B cell (primary cell): Measurements from ENCODE around the gene PLCZ1. TPM values are rescaled to one million over a fixed set of nuclear protein-coding genes. Genes with fewer than 3 reads are reported as not detected.

Source experiments
- ATAC-seq: fragments of 200-7000 bp; cut with Tn5 transposase; one replicate; pipeline ENCODE4 v1.10.0; 2021; ENCODE audit warnings: low read depth, mild to moderate bottlenecking, moderate number of reproducible peaks, moderate library complexity
- CTCF ChIA-PET: fragments of 350-600 bp; sonication (Branson Sonifier 250); formaldehyde crosslinking; loops from one replicate; lab custom pipeline; 2021; ENCODE audit warnings: antibody characterized with exemption, inconsistent platforms; lab: Charles Lee
- POLR2A ChIA-PET: fragments of 350-600 bp; sonication (Branson Sonifier 250); formaldehyde crosslinking; loops from one replicate; lab custom pipeline; 2021; ENCODE audit warnings: antibody characterized with exemption; lab: Charles Lee
- DNase-seq: peaks from one replicate; pipeline ENCODE4 v3.0.0; 2013
- H2AFZ ChIP-seq: 2 replicates; pipeline ENCODE4 v1.6.1; 2012; ENCODE audit warnings: mild to moderate bottlenecking, low read depth, low read length; ENCODE audit not compliant: insufficient read depth, poor library complexity, severe bottlenecking
- H3K27ac ChIP-seq, 2 donors: 1 replicate in 1 of 2; 2 replicates in 1 of 2; pipeline ENCODE4 v1.5.1; 2012 to 2013; ENCODE audit warnings: low read length in 2 of 2, mild to moderate bottlenecking in 2 of 2, moderate library complexity in 1 of 2
- H3K27me3 ChIP-seq, 4 experiments: fragments of 200-600 bp in 1 of 4; sonication (generic) in 1 of 4; replicated peaks in 1 of 4; 1 replicate in 2 of 4; 2 replicates in 2 of 4; pipeline versions ENCODE4 v1.6.1 to v1.7.0; 2013 to 2016; ENCODE audit warnings: low read length in 3 of 4, mild to moderate bottlenecking in 2 of 4, mixed read lengths in 1 of 4, moderate library complexity in 1 of 4; ENCODE audit not compliant: insufficient read depth in 4 of 4, control insufficient read depth in 3 of 4; ENCODE audit errors: control extremely low read depth in 1 of 4
- H3K36me3 ChIP-seq, 2 experiments: replicated peaks in 1 of 2; 1 replicate in 1 of 2; 2 replicates in 1 of 2; pipeline versions ENCODE4 v1.6.1 to v1.7.1; 2013; ENCODE audit warnings: low read length in 1 of 2; ENCODE audit not compliant: insufficient read depth in 2 of 2, control insufficient read depth in 1 of 2; ENCODE audit errors: control extremely low read depth in 1 of 2, extremely low read depth in 1 of 2
- H3K4me1 ChIP-seq, 2 donors: fragments of 200-600 bp in 1 of 2; sonication (generic) in 1 of 2; 1 replicate in 1 of 2; 2 replicates in 1 of 2; pipeline versions ENCODE4 v1.5.1 to v1.6.1; 2013 to 2017; ENCODE audit warnings: low read length in 2 of 2; ENCODE audit not compliant: control insufficient read depth in 2 of 2, insufficient read depth in 2 of 2
- H3K4me2 ChIP-seq: replicated peaks from 2 replicates; pipeline ENCODE3; 2012; ENCODE audit warnings: mild to moderate bottlenecking, low read depth, low read length; ENCODE audit not compliant: poor library complexity, severe bottlenecking
- H3K4me3 ChIP-seq, 5 experiments: fragments of 200-600 bp in 1 of 5; sonication (generic) in 1 of 5; 1 replicate in 3 of 5; 2 replicates in 2 of 5; pipeline versions ENCODE4 v1.5.1 to v1.7.0; 2011 to 2016; ENCODE audit warnings: low read length in 4 of 5, mild to moderate bottlenecking in 4 of 5, low read depth in 2 of 5, control low read depth in 1 of 5, moderate library complexity in 1 of 5; ENCODE audit not compliant: insufficient read depth in 1 of 5; ENCODE audit errors: control extremely low read depth in 1 of 5, extremely low read depth in 1 of 5
- H3K79me2 ChIP-seq: fragments of 200-600 bp; sonication (generic); one replicate; pipeline ENCODE4 v1.6.0; 2016; ENCODE audit warnings: low read length; ENCODE audit not compliant: control insufficient read depth, insufficient read depth
- H3K9ac ChIP-seq: fragments of 200-600 bp; sonication (generic); 2 replicates; pipeline ENCODE4 v1.6.1; 2017; ENCODE audit warnings: mild to moderate bottlenecking, low read length, moderate library complexity
- H3K9me3 ChIP-seq, 3 donors: one replicate each; pipeline versions ENCODE4 v1.6.1 to v1.7.1; 2013; ENCODE audit warnings: low read length in 2 of 3; ENCODE audit not compliant: control insufficient read depth in 2 of 3, insufficient read depth in 1 of 3; ENCODE audit errors: control extremely low read depth in 1 of 3
- H4K20me1 ChIP-seq: 2 replicates; pipeline ENCODE4 v1.6.0; 2012; ENCODE audit warnings: mild to moderate bottlenecking, low read length; ENCODE audit not compliant: insufficient read depth, control insufficient read depth, poor library complexity, severe bottlenecking
- H3K27ac Mint-ChIP-seq: one replicate; pipeline ENCODE4 v1.8.0; 2021; ENCODE audit warnings: mixed read lengths
- H3K27me3 Mint-ChIP-seq: one replicate; pipeline ENCODE4 v1.8.0; 2021; ENCODE audit warnings: mixed read lengths
- H3K4me1 Mint-ChIP-seq: one replicate; pipeline ENCODE4 v1.8.0; 2021; ENCODE audit warnings: mixed read lengths
- H3K4me3 Mint-ChIP-seq: one replicate; pipeline ENCODE4 v1.8.0; 2021; ENCODE audit warnings: mixed read lengths
- H3K9me3 Mint-ChIP-seq: one replicate; pipeline ENCODE4 v1.8.0; 2022; ENCODE audit warnings: mixed read lengths; ENCODE audit not compliant: insufficient read depth
- EZH2 ChIP-seq: IDR thresholded peaks from 2 replicates; pipeline ENCODE4 v1.6.1; 2012; ENCODE audit warnings: borderline replicate concordance, low read depth, mild to moderate bottlenecking, moderate library complexity, low read length; ENCODE audit not compliant: insufficient read depth, poor library complexity, severe bottlenecking
- WGBS: methylation state at CpG from one replicate; pipeline ENCODE4 v1.1.5; 2013; ENCODE audit warnings: missing lambda C conversion rate; ENCODE audit not compliant: insufficient coverage; 5-methylcytosine and 5-hydroxymethylcytosine counted together
- intact Hi-C: fragments of 100-400 bp; cut with micrococcal nuclease; formaldehyde crosslinking; loops from one replicate; pipeline ENCODE4 v1.10.0; 2022
- polyA plus RNA-seq: library from polyadenylated mRNA; depleted of rRNA; stranded (reverse); fragments of >200 nt; gene quantifications from 2 replicates; pipeline ENCODE4 v1.2.3, GENCODE V29; 2012
- total RNA-seq, 2 donors: library from RNA; stranded (reverse); fragments of 120-200 nt in 1 of 2; gene quantifications; 1 replicate in 1 of 2; 2 replicates in 1 of 2; pipeline versions ENCODE4 v1.2.3 to v1.2.4, GENCODE V29; 2013 to 2022
- TF ChIP-seq, protein P1 (sequence below): fragments of 200-600 bp; IDR thresholded peaks from one replicate; pipeline ENCODE4 v1.8.0; 2022; ENCODE audit warnings: antibody characterized with exemption, mild to moderate bottlenecking

Gene PLCZ1
- total and polyA plus RNA-seq, 2 donors (not counting 1 experiment from before 2014, with no cell fraction given): not detected

DNA sequence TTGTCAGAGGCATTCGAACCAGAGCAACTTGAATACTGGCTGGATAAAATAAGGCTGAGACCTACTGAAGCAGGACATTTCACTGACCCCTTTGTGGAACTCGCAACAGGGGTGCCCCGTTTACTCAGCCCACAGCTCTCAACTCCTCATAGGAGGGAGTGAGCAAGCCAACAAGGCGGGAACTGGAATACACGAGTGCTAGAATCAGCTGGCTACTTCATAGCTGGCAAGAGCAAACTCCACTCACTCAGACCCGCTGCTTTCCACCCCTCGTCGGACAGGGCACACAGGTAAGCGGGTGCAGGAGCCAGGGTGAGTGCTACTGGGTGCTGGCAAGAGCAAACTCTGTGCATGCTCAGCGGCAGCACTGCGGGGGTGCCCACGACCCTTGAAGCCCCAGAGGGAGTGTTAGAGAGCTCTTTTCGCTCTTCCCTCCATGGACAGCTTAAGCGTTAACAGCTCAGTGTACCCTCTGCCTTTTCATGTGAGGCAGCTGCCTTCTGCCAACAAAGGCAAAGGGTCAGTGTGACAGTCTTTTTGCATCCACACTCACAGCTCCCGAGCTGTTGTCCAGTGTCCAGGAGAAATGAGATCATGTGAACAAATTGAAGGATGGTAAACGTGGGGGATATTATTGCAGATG is 15.8 kb upstream of the PLCZ1 start:
- Histone ChIP-seq H2AFZ (no peak overlapping the region), H3K4me3 (no peak overlapping the region), H3K36me3 (no peaks in the 10 kb centered on the region), H3K4me1 (no peaks in the 10 kb centered on the region), H3K27me3 (no peaks in the 10 kb centered on the region), H3K4me2 (no peak overlapping the region), H4K20me1 (no peaks in the 10 kb centered on the region), H3K79me2 (no peaks in the 10 kb centered on the region), H3K27ac (no peak overlapping the region), H3K9ac (no peak overlapping the region), H3K9me3 (peaks cover 0 to 5% (median 0%) of the 10 kb centered on the region in 3 donors)
- ATAC-seq (no peak), DNase-seq (no peak)
- Mint-ChIP-seq H3K9me3 (no peaks in the 10 kb centered on the region), H3K27ac (no peak overlapping the region), H3K4me1 (no peaks in the 10 kb centered on the region), H3K4me3 (no peak overlapping the region), H3K27me3 (no peaks in the 10 kb centered on the region)
- intact Hi-C loops: no loop called here
- 92% methylated on average over 15 of the region's 16 CpGs for WGBS
- ChIA-PET POLR2A (no interaction called here), CTCF (no interaction called here)
- no peak for TF ChIP-seq EZH2
- TF ChIP-seq, protein P1, sequence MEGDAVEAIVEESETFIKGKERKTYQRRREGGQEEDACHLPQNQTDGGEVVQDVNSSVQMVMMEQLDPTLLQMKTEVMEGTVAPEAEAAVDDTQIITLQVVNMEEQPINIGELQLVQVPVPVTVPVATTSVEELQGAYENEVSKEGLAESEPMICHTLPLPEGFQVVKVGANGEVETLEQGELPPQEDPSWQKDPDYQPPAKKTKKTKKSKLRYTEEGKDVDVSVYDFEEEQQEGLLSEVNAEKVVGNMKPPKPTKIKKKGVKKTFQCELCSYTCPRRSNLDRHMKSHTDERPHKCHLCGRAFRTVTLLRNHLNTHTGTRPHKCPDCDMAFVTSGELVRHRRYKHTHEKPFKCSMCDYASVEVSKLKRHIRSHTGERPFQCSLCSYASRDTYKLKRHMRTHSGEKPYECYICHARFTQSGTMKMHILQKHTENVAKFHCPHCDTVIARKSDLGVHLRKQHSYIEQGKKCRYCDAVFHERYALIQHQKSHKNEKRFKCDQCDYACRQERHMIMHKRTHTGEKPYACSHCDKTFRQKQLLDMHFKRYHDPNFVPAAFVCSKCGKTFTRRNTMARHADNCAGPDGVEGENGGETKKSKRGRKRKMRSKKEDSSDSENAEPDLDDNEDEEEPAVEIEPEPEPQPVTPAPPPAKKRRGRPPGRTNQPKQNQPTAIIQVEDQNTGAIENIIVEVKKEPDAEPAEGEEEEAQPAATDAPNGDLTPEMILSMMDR: no peak

DNA sequence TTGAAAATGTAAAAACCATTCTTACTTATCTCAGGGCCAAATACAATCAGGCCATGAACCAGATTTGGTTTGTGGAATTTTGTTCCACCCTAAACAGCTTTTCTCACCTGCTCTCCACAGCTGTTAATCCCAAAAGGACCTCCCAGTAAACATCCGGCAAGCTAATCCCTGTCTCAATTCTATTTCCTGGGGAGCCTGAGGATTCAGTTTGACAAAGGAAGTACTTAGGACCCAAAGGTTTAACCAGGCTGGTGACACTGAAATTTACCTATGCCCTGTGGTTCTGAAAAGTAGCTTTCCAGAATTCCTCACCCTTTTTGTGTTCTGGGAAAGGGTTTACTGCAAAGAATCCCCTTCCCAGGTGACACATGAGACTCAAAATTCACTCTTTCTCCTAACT is 15.1 kb upstream of the PLCZ1 start:
- no peaks in the 10 kb centered on the region for H3K27me3 Mint-ChIP-seq
- no peak for ATAC-seq
- CTCF ChIA-PET: no interaction called here

More for the DNA sequence above, 15.1 kb upstream of the PLCZ1 start:
- DNase-seq: no peak
- Histone ChIP-seq H3K4me3 (no peak overlapping the region), H3K27ac (no peak overlapping the region), H3K4me1 (no peaks in the 10 kb centered on the region), H3K27me3 (no peaks in the 10 kb centered on the region), H4K20me1 (no peaks in the 10 kb centered on the region), H3K9me3 (peaks cover 0 to 5% (median 0%) of the 10 kb centered on the region in 3 donors), H3K4me2 (no peak overlapping the region), H3K9ac (no peak overlapping the region), H3K79me2 (no peaks in the 10 kb centered on the region), H2AFZ (no peak overlapping the region), H3K36me3 (no peaks in the 10 kb centered on the region)
- Mint-ChIP-seq H3K4me1 (no peaks in the 10 kb centered on the region), H3K4me3 (no peak overlapping the region), H3K27ac (no peak overlapping the region), H3K9me3 (no peaks in the 10 kb centered on the region)
- no CpG with 5 or more reads among the region's 1 CpG for WGBS
- TF ChIP-seq, protein P1: no peak
- no peak for TF ChIP-seq EZH2
- intact Hi-C loops: no loop called here
- POLR2A ChIA-PET: no interaction called here
